ENCODE data around the gene PREB. TPM values are rescaled to one million over a fixed set of nuclear protein-coding genes. Genes with fewer than 3 reads are reported as not detected.

PREB gene
- total and polyA plus RNA-seq, 4 donors: 25.8 to 66.8 (median 43.5) TPM

GRCh38 chr2:27127883-27128667 lies 6.4 kb downstream of the PREB start:
- H3K9me3 ChIP-seq (ENCODE audit: control insufficient read depth in 4 of 4, insufficient read depth in 3 of 4, low read length in 3 of 4): no peaks in the 10 kb centered on the region
- ATAC-seq (ENCODE audit: insufficient read depth, low FRiP score) (no peak), DNase-seq (no peak)
- H3K27me3 ChIP-seq (ENCODE audit: control insufficient read depth in 3 of 3, insufficient read depth in 3 of 3, low read length in 2 of 3): no peaks in the 10 kb centered on the region
- no peak for TF ChIP-seq CTCF (IDR thresholded peaks at IDR 0.05; ENCODE audit: control extremely low read depth, extremely low read depth)
- no peak overlapping the region for H3K27ac ChIP-seq (ENCODE audit: low read depth in 1 of 2, low read length in 1 of 2)
- peaks cover 0 to 10% (median 3%) of the 10 kb centered on the region in 5 donors for H3K4me1 ChIP-seq (ENCODE audit: control insufficient read depth in 5 of 5, insufficient read depth in 5 of 5, low read length in 5 of 5)
- 88 to 91% methylated on average over 9 of the region's 9 CpGs for WGBS, 2 donors
- H3K4me3 ChIP-seq: no peak overlapping the region
- peaks cover 0 to 29% (median 19%) of the 10 kb centered on the region in 4 donors for H3K36me3 ChIP-seq (ENCODE audit: control insufficient read depth in 4 of 4, insufficient read depth in 4 of 4, low read length in 4 of 4)
- no peak overlapping the region for H3K9ac ChIP-seq (ENCODE audit: insufficient read depth in 1 of 2, low read length in 2 of 2)

- DNase-seq: no peak
- peaks cover 0 to 8% (median 0%) of the 10 kb centered on the region in 5 donors for H3K4me1 ChIP-seq (ENCODE audit: control insufficient read depth in 5 of 5, insufficient read depth in 5 of 5, low read length in 5 of 5)
- 55 to 68% methylated on average over 5 of the region's 5 CpGs for WGBS, 2 donors
- H3K36me3 ChIP-seq (ENCODE audit: control insufficient read depth in 4 of 4, insufficient read depth in 4 of 4, low read length in 4 of 4): peaks cover 0 to 18% (median 4%) of the 10 kb centered on the region in 4 donors
- no peak for ATAC-seq (ENCODE audit: insufficient read depth, low FRiP score)
- peaks cover 0 to 8% (median 4%) of the 10 kb centered on the region in 3 donors for H3K27me3 ChIP-seq (ENCODE audit: control insufficient read depth in 3 of 3, insufficient read depth in 3 of 3, low read length in 2 of 3)
- no peaks in the 10 kb centered on the region for H3K9me3 ChIP-seq (ENCODE audit: control insufficient read depth in 4 of 4, insufficient read depth in 3 of 4, low read length in 3 of 4)
- no peak for TF ChIP-seq CTCF (IDR thresholded peaks at IDR 0.05; ENCODE audit: control extremely low read depth, extremely low read depth)
- no peak overlapping the region for H3K4me3 ChIP-seq
- no peak overlapping the region for H3K9ac ChIP-seq (ENCODE audit: insufficient read depth in 1 of 2, low read length in 2 of 2)
- no peak overlapping the region for H3K27ac ChIP-seq (ENCODE audit: low read depth in 1 of 2, low read length in 1 of 2)
Observed at GRCh38 chr2:27126252-27126710, 8.2 kb downstream of the PREB start.

- Histone ChIP-seq H3K4me3 (no peak overlapping the region), H3K9ac (ENCODE audit: insufficient read depth in 1 of 2, low read length in 2 of 2) (no peak overlapping the region), H3K27me3 (ENCODE audit: control insufficient read depth in 3 of 3, insufficient read depth in 3 of 3, low read length in 2 of 3) (peaks cover 0 to 14% (median 10%) of the 10 kb centered on the region in 3 donors), H3K36me3 (ENCODE audit: control insufficient read depth in 4 of 4, insufficient read depth in 4 of 4, low read length in 4 of 4) (peaks cover 0 to 6% (median 0%) of the 10 kb centered on the region in 4 donors), H3K4me1 (ENCODE audit: control insufficient read depth in 5 of 5, insufficient read depth in 5 of 5, low read length in 5 of 5) (peaks cover 0 to 8% (median 0%) of the 10 kb centered on the region in 5 donors), H3K9me3 (ENCODE audit: control insufficient read depth in 4 of 4, insufficient read depth in 3 of 4, low read length in 3 of 4) (no peaks in the 10 kb centered on the region), H3K27ac (ENCODE audit: low read depth in 1 of 2, low read length in 1 of 2) (no peak overlapping the region)
- TF ChIP-seq CTCF (IDR thresholded peaks at IDR 0.05; ENCODE audit: control extremely low read depth, extremely low read depth): no peak
- WGBS, 2 donors: 90 to 96% methylated on average over 3 of the region's 3 CpGs
- ATAC-seq (ENCODE audit: insufficient read depth, low FRiP score) (no peak), DNase-seq (no peak)
Observed at GRCh38 chr2:27125104-27125503, 9.3 kb downstream of the PREB start.

Data from lung (tissue), 12 donors.